Astrocyte (in vitro differentiated cells and primary cell): Measurements from ENCODE around the gene SIK3. TPM values are rescaled to one million over a fixed set of nuclear protein-coding genes. Genes with fewer than 3 reads are reported as not detected.

Source experiments
- DNase-seq: peaks from one replicate; pipeline ENCODE4 v3.0.0-alpha.2; 2010; ENCODE audit warnings: low read depth
- FAIRE-seq: peaks from 2 replicates; lab custom pipeline; 2011; peaks lifted over from hg19 to GRCh38; lab: Jason Lieb, UNC
- H2AFZ ChIP-seq: 2 replicates; pipeline ENCODE4 v1.6.0; 2012; ENCODE audit warnings: low read depth, low read length, inconsistent platforms
- H3K27ac ChIP-seq: 2 replicates; pipeline ENCODE4 v1.5.1; 2011; ENCODE audit warnings: low read depth, low read length, inconsistent platforms
- H3K27me3 ChIP-seq: 2 replicates; pipeline ENCODE4 v1.6.0; 2011; ENCODE audit warnings: low read length, inconsistent platforms; ENCODE audit not compliant: insufficient read depth
- H3K36me3 ChIP-seq: 2 replicates; pipeline ENCODE4 v1.5.1; 2011; ENCODE audit warnings: low read length, inconsistent platforms; ENCODE audit not compliant: insufficient read depth
- H3K4me1 ChIP-seq: 2 replicates; pipeline ENCODE4 v1.5.1; 2011; ENCODE audit warnings: low read length, inconsistent platforms; ENCODE audit not compliant: insufficient read depth
- H3K4me2 ChIP-seq: 2 replicates; pipeline ENCODE4 v1.6.0; 2012; ENCODE audit warnings: low read length, inconsistent platforms
- H3K4me3 ChIP-seq: 2 replicates; pipeline ENCODE4 v1.5.1; 2011; ENCODE audit warnings: low read depth, mild to moderate bottlenecking, low read length, inconsistent platforms; ENCODE audit not compliant: insufficient read depth
- H3K79me2 ChIP-seq: 2 replicates; pipeline ENCODE4 v1.6.0; 2012; ENCODE audit warnings: mild to moderate bottlenecking, low read length, inconsistent platforms; ENCODE audit not compliant: insufficient read depth
- H3K9ac ChIP-seq: 2 replicates; pipeline ENCODE4 v1.6.0; 2012; ENCODE audit warnings: mild to moderate bottlenecking, low read length, inconsistent platforms
- H3K9me3 ChIP-seq: 2 replicates; pipeline ENCODE4 v1.5.1; 2012; ENCODE audit warnings: low read depth, mild to moderate bottlenecking, low read length, inconsistent platforms; ENCODE audit not compliant: insufficient read depth
- H4K20me1 ChIP-seq: 2 replicates; pipeline ENCODE4 v1.6.0; 2012; ENCODE audit warnings: low read length, inconsistent platforms; ENCODE audit not compliant: insufficient read depth
- H3K27ac Mint-ChIP-seq: one replicate; pipeline ENCODE4 v1.8.0; 2021; ENCODE audit warnings: mild to moderate bottlenecking, mixed read lengths; ENCODE audit not compliant: unreplicated experiment
- H3K27me3 Mint-ChIP-seq: one replicate; pipeline ENCODE4 v1.8.0; 2021; ENCODE audit warnings: low read depth, mixed read lengths; ENCODE audit not compliant: unreplicated experiment
- H3K36me3 Mint-ChIP-seq: one replicate; pipeline ENCODE4 v1.8.0; 2021; ENCODE audit warnings: low read depth, mixed read lengths; ENCODE audit not compliant: unreplicated experiment
- H3K4me1 Mint-ChIP-seq: one replicate; pipeline ENCODE4 v1.8.0; 2021; ENCODE audit warnings: low read depth, mixed read lengths; ENCODE audit not compliant: unreplicated experiment
- H3K4me3 Mint-ChIP-seq: one replicate; pipeline ENCODE4 v1.8.0; 2021; ENCODE audit warnings: mild to moderate bottlenecking, moderate library complexity, mixed read lengths; ENCODE audit not compliant: unreplicated experiment
- H3K9me3 Mint-ChIP-seq: one replicate; pipeline ENCODE4 v1.8.0; 2021; ENCODE audit warnings: mild to moderate bottlenecking, mixed read lengths; ENCODE audit not compliant: unreplicated experiment
- CTCF ChIP-seq: IDR thresholded peaks from 2 replicates; pipeline ENCODE4 v1.5.1; 2011; ENCODE audit warnings: low read depth, mild to moderate bottlenecking, inconsistent platforms, low read length, moderate library complexity; ENCODE audit not compliant: insufficient read depth
- EZH2 ChIP-seq: IDR thresholded peaks from 2 replicates; pipeline ENCODE4 v1.6.1; 2012; ENCODE audit warnings: mild to moderate bottlenecking, low read length, inconsistent platforms; ENCODE audit not compliant: insufficient read depth
- total RNA-seq: library from RNA; stranded (reverse); gene quantifications from 2 replicates; pipeline ENCODE4 v1.2.1, GENCODE V29; 2021

Gene SIK3
- total RNA-seq, 1 donor from 2014 or later: 34.4 TPM

DNA sequence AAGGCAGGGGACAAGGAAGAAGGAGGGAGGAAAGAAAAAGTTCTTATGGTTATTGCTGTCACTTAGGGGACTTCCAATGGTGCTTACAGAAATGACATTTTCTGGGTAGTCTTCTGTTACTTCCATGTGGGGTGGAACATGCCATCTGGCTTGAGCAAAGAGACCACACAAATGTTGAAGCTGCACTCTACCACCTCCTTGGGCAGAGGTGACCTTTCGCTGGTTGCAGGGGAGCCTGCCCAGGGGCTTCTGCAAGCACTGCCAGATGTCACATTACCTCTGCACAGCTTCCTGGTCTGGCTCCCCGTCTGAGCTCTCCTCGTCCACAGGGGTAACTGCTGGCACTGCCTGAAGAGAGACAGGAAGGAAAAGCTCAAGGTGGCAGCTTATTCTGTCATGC lies 228.2 kb downstream of the SIK3 start:
- no peak overlapping the region for H3K27ac ChIP-seq
- no peak overlapping the region for H3K4me2 ChIP-seq
- no peak overlapping the region for H3K4me3 ChIP-seq
- DNase-seq: no peak
- H3K9me3 ChIP-seq: no peaks in the 10 kb centered on the region
- Mint-ChIP-seq H3K36me3 (peaks cover 41% of the 10 kb centered on the region), H3K4me1 (peaks cover 14% of the 10 kb centered on the region), H3K27ac (no peak overlapping the region), H3K27me3 (no peaks in the 10 kb centered on the region), H3K9me3 (peaks cover 2% of the 10 kb centered on the region), H3K4me3 (no peak overlapping the region)
- FAIRE-seq: no peak
- H3K9ac ChIP-seq: no peak overlapping the region
- peaks cover 5% of the 10 kb centered on the region for H3K36me3 ChIP-seq
- H2AFZ ChIP-seq: no peak overlapping the region
- H3K79me2 ChIP-seq: no peaks in the 10 kb centered on the region
- H3K27me3 ChIP-seq: no peaks in the 10 kb centered on the region
- H3K4me1 ChIP-seq: peaks cover 15% of the 10 kb centered on the region
- TF ChIP-seq CTCF (no peak), EZH2 (no peak)
- no peaks in the 10 kb centered on the region for H4K20me1 ChIP-seq

- no peak overlapping the region for H3K27ac ChIP-seq
- no peaks in the 10 kb centered on the region for H3K9me3 ChIP-seq
- no peak overlapping the region for H3K4me3 Mint-ChIP-seq
- H3K9ac ChIP-seq: no peak overlapping the region
- no peak for DNase-seq
- H3K27ac Mint-ChIP-seq: no peak overlapping the region
- H4K20me1 ChIP-seq: no peaks in the 10 kb centered on the region
- peaks cover 2% of the 10 kb centered on the region for H3K9me3 Mint-ChIP-seq
- no peaks in the 10 kb centered on the region for H3K27me3 ChIP-seq
- peaks cover 37% of the 10 kb centered on the region for H3K36me3 Mint-ChIP-seq
- H3K79me2 ChIP-seq: no peaks in the 10 kb centered on the region
- no peak for TF ChIP-seq CTCF
- no peak overlapping the region for H2AFZ ChIP-seq
- H3K4me1 Mint-ChIP-seq: peaks cover 10% of the 10 kb centered on the region
- H3K4me1 ChIP-seq: peaks cover 15% of the 10 kb centered on the region
- FAIRE-seq: no peak
- H3K27me3 Mint-ChIP-seq: no peaks in the 10 kb centered on the region
- no peak overlapping the region for H3K4me3 ChIP-seq
- H3K4me2 ChIP-seq: no peak overlapping the region
- peaks cover 5% of the 10 kb centered on the region for H3K36me3 ChIP-seq
These were observed 228.6 kb downstream of the SIK3 start for GRCh38 chr11:116869610-116870009.

- Histone ChIP-seq H3K4me3 (no peak overlapping the region), H3K27me3 (no peaks in the 10 kb centered on the region), H3K9ac (no peak overlapping the region), H3K4me2 (no peak overlapping the region), H4K20me1 (no peaks in the 10 kb centered on the region), H3K36me3 (peaks cover 5% of the 10 kb centered on the region), H3K4me1 (peaks cover 15% of the 10 kb centered on the region), H3K27ac (no peak overlapping the region), H3K9me3 (no peaks in the 10 kb centered on the region), H3K79me2 (no peaks in the 10 kb centered on the region), H2AFZ (no peak overlapping the region)
- Mint-ChIP-seq H3K4me1 (peaks cover 20% of the 10 kb centered on the region), H3K27ac (no peak overlapping the region), H3K27me3 (no peaks in the 10 kb centered on the region), H3K9me3 (peaks cover 2% of the 10 kb centered on the region), H3K36me3 (peaks cover 41% of the 10 kb centered on the region), H3K4me3 (no peak overlapping the region)
- TF ChIP-seq EZH2: no peak
- TF ChIP-seq CTCF: no peak
- no peak for FAIRE-seq
- DNase-seq: no peak
These were observed 230.2 kb downstream of the SIK3 start for GRCh38 chr11:116868066-116868465.
